NT2/D1 (cell line): ENCODE results near the gene PAK3.

Experiments used
- DNase-seq: peaks from one replicate; pipeline ENCODE4 v3.0.0-alpha.2; 2011; ENCODE audit warnings: low read depth, low spot score
- H3K27me3 ChIP-seq: 2 replicates; pipeline ENCODE4 v1.6.0; 2011; ENCODE audit warnings: mild to moderate bottlenecking; ENCODE audit not compliant: insufficient read length, insufficient read depth
- H3K36me3 ChIP-seq: 2 replicates; pipeline ENCODE4 v1.6.1; 2011; ENCODE audit warnings: mild to moderate bottlenecking, low read length, mixed read lengths; ENCODE audit not compliant: insufficient read depth, insufficient read length
- H3K4me1 ChIP-seq: 2 replicates; pipeline ENCODE4 v1.5.1; 2011; ENCODE audit not compliant: insufficient read depth, insufficient read length
- H3K4me3 ChIP-seq: 2 replicates; pipeline ENCODE4 v1.5.1; 2011; ENCODE audit warnings: low read depth; ENCODE audit not compliant: insufficient read length
- H3K9ac ChIP-seq: 2 replicates; pipeline ENCODE4 v1.6.0; 2011; ENCODE audit warnings: low read depth; ENCODE audit not compliant: insufficient read length
- H3K9me3 ChIP-seq: 2 replicates; pipeline ENCODE4 v1.5.1; 2011; ENCODE audit warnings: mild to moderate bottlenecking, low read length; ENCODE audit not compliant: insufficient read depth
- SUZ12 ChIP-seq: IDR thresholded peaks from 2 replicates; pipeline ENCODE4 v1.6.1; 2011; ENCODE audit not compliant: insufficient read length, insufficient read depth; ENCODE audit errors: extremely low read depth
- YY1 ChIP-seq: IDR thresholded peaks from 2 replicates; pipeline ENCODE4 v1.6.1; 2011; ENCODE audit not compliant: insufficient read length, insufficient read depth
- ZNF274 ChIP-seq: IDR thresholded peaks from 2 replicates; pipeline ENCODE4 v1.6.1; 2011; ENCODE audit warnings: mild to moderate bottlenecking, low read depth, low read length

The PAK3 gene

DNA sequence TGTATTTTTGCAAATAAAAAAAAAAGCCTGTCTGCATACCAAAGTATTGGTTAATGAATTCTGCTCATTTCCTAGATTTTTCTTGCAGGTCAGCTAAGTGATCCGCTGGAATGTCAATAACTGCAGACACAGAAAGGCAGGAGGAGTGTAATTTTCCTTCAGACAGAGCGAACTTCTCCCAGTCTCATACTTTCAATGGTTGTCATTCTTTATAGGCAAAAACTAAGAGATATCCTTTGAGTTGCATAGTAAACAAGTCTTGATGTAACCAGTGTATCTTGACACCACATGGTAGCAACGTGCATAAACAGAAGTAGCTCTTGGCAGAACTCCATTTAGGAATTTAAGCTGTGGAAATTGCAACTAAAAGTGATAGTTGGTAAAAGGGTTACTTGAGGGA is 166.1 kb downstream of the PAK3 start:
- TF ChIP-seq ZNF274 (no peak), YY1 (no peak), SUZ12 (no peak)
- no peaks in the 10 kb centered on the region for H3K9me3 ChIP-seq
- no peak overlapping the region for H3K4me3 ChIP-seq
- H3K27me3 ChIP-seq: no peaks in the 10 kb centered on the region
- DNase-seq: no peak
- no peaks in the 10 kb centered on the region for H3K4me1 ChIP-seq
- no peak overlapping the region for H3K9ac ChIP-seq
- H3K36me3 ChIP-seq: no peaks in the 10 kb centered on the region

DNA sequence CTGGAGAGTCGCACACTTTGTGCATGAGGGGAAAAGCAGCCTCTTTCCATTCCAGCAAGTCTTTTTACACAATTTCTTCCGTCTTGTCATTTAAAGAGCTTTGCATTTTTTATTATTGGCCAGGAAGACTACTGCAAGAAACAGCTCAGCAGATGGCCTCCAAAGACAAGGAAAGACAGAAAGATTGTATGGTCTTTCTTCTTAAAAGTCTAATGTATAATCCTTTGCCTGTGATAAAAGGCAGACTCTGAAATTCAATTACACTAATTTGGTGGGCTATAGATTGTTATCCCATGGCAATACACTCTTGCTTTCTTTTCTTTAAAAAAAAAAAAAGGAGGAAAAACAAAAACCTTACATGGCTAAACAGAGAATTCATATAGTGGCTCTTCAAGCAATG is 168.4 kb downstream of the PAK3 start:
- Histone ChIP-seq H3K4me1 (no peaks in the 10 kb centered on the region), H3K36me3 (no peaks in the 10 kb centered on the region), H3K9ac (no peak overlapping the region), H3K4me3 (no peak overlapping the region), H3K9me3 (no peaks in the 10 kb centered on the region), H3K27me3 (no peaks in the 10 kb centered on the region)
- TF ChIP-seq YY1 (no peak), SUZ12 (no peak), ZNF274 (no peak)
- no peak for DNase-seq

DNA sequence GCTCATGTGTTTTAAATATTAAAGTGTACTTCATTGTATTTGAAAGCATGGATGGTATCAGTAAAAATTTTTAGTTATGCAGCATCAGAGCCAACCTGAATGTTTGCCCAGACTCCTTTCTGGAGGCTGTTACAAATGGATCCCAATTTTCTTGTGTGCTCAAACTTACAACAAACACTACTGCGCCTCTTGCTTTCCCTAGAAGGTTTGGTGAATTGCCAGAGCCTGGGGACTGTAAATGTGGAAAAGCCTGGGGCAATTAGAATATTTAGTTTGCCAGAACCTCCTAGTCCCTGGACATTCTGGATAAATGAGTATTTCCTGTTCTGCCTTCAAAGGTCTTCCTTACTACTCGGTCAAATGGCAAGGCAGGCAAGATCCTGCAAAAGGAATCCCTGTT is 169.5 kb downstream of the PAK3 start:
- no peak overlapping the region for H3K9ac ChIP-seq
- no peak for DNase-seq
- TF ChIP-seq ZNF274 (no peak), YY1 (no peak), SUZ12 (no peak)
- H3K4me3 ChIP-seq: no peak overlapping the region
- no peaks in the 10 kb centered on the region for H3K4me1 ChIP-seq
- no peaks in the 10 kb centered on the region for H3K36me3 ChIP-seq
- no peaks in the 10 kb centered on the region for H3K27me3 ChIP-seq
- no peaks in the 10 kb centered on the region for H3K9me3 ChIP-seq

DNA sequence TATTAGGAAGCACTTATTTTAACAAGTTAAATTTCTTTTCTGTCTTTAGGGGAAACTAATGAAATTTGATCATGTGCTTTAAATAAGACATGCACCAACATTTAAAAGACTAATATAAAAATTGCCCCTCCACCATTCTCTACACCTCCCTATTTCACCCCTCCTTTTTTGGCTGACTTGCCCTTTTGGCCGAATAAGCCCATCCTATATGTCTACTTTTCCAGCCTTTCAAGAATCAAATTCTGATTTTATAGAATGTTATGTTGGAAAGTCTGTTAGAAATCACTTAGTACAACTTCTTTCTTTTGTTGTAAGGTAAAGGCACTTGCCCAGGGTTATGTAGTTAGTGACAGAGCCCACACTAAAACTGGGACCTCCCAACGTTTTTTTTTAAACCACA is 172.5 kb downstream of the PAK3 start:
- H3K4me1 ChIP-seq: no peaks in the 10 kb centered on the region
- no peaks in the 10 kb centered on the region for H3K36me3 ChIP-seq
- no peak for DNase-seq
- H3K4me3 ChIP-seq: no peak overlapping the region
- no peaks in the 10 kb centered on the region for H3K9me3 ChIP-seq
- no peak overlapping the region for H3K9ac ChIP-seq
- no peak for TF ChIP-seq YY1
- no peak for TF ChIP-seq SUZ12
- TF ChIP-seq ZNF274: no peak
- no peaks in the 10 kb centered on the region for H3K27me3 ChIP-seq

DNA sequence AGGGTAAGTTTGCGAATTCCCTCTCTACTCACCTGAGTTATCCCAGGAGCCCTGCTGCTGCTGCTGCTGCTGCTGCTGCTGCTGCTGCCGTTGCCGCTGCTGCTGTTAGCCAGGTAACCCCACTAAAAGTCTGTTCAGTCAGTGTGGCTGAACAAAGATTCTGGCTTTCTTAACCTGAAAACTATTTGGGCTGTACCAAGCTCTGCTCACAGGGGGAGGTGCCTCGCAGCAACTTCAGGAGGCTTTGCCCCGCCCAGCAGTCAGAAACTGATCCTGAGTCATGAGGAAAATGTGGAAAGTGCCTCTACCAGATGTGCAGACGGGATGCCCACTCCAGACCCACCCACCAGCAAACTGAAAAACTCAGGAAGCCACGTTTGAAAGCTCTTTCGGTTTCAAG is 174.3 kb downstream of the PAK3 start, which contains the start of gene CAPN6:
Gene CAPN6, minus strand, starts transcription at position 145 of the 400 bp plus-strand sequence. CDS start 6,547 bp downstream, outside the sequence.
- TF ChIP-seq SUZ12 (no peak), ZNF274 (no peak), YY1 (no peak)
- H3K9me3 ChIP-seq: no peaks in the 10 kb centered on the region
- H3K4me1 ChIP-seq: no peaks in the 10 kb centered on the region
- no peaks in the 10 kb centered on the region for H3K27me3 ChIP-seq
- no peak within 1 kb of the TSS for H3K9ac ChIP-seq
- DNase-seq: peak; percentile 16
- peak within 1 kb of the TSS; percentile 9 for H3K4me3 ChIP-seq
- no peaks in the 10 kb centered on the region for H3K36me3 ChIP-seq
